Skeletal muscle satellite cell (primary cell): ENCODE data around the gene HLA-G. TPM values are rescaled to one million over a fixed set of nuclear protein-coding genes. Genes with fewer than 3 reads are reported as not detected.
"Not testable (repeated sequence)": the region's sequence is repeated elsewhere in the genome, so short reads cannot be mapped to it uniquely, and the experiment has no call there.

Experiments
- H3K27me3 ChIP-seq: 2 replicates; pipeline ENCODE4 v1.7.0; 2013; ENCODE audit warnings: low read length; ENCODE audit not compliant: control insufficient read depth, insufficient read depth
- H3K36me3 ChIP-seq: 2 replicates; pipeline ENCODE4 v1.7.0; 2013; ENCODE audit warnings: mild to moderate bottlenecking, control low read depth, low read length; ENCODE audit not compliant: insufficient read depth
- H3K4me1 ChIP-seq: 2 replicates; pipeline ENCODE4 v1.7.0; 2013; ENCODE audit warnings: low read length; ENCODE audit not compliant: control insufficient read depth, insufficient read depth
- H3K4me2 ChIP-seq: 2 replicates; pipeline ENCODE4 v1.7.0; 2013; ENCODE audit warnings: mild to moderate bottlenecking, low read length
- H3K4me3 ChIP-seq: 2 replicates; pipeline ENCODE4 v1.7.0; 2013; ENCODE audit warnings: low read length
- H3K9ac ChIP-seq: 2 replicates; pipeline ENCODE4 v1.7.0; 2013; ENCODE audit warnings: mild to moderate bottlenecking, low read depth, low read length, moderate library complexity
- H3K9me3 ChIP-seq: replicated peaks from 2 replicates; pipeline ENCODE4 v1.7.0; 2013; ENCODE audit warnings: mild to moderate bottlenecking, control low read depth, low read length
- total RNA-seq: library from RNA; depleted of rRNA; stranded (reverse); fragments of >200 nt; gene quantifications from 2 replicates; pipeline ENCODE4 v1.2.3, GENCODE V29; 2012; rRNA removed

HLA-G gene
- total RNA-seq, result 0.25 and 0.87 TPM in 2 replicates

DNA sequence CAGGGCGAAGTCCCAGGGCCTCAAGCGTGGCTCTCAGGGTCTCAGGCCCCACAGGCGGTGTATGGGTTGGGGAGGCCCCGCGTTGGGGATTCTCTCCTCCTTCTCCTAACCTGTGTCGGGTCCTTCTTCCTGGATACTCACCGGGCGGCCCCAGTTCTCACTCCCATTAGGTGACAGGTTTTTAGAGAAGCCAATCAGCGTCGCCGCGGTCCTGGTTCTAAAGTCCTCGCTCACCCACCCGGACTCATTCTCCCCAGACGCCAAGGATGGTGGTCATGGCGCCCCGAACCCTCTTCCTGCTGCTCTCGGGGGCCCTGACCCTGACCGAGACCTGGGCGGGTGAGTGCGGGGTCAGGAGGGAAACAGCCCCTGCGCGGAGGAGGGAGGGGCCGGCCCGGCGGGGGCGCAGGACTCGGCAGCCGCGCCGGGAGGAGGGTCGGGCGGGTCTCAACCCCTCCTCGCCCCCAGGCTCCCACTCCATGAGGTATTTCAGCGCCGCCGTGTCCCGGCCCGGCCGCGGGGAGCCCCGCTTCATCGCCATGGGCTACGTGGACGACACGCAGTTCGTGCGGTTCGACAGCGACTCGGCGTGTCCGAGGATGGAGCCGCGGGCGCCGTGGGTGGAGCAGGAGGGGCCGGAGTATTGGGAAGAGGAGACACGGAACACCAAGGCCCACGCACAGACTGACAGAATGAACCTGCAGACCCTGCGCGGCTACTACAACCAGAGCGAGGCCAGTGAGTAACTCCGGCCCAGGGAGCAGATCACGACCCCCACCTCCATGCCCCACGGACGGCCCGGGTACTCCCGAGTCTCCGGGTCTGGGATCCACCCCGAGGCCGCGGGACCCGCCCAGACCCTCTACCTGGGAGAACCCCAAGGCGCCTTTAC, at the start of gene HLA-G:
Gene HLA-G (plus strand): TSS at position 247 of the 892 bp plus-strand sequence. CDS start 20 bp downstream, at position 267.
- H3K4me3 ChIP-seq, result no peak within 1 kb of the TSS

GRCh38 chr6:29780019-29780698, 47.5 kb upstream of the HLA-G start:
- H3K9me3 ChIP-seq, H3K9ac ChIP-seq, H3K4me2 ChIP-seq, H3K36me3 ChIP-seq, H3K27me3 ChIP-seq, H3K4me3 ChIP-seq, H3K4me1 ChIP-seq: not testable (repeated sequence)

More for the DNA sequence above, at the start of gene HLA-G:
- no peaks in the 10 kb centered on the region for H3K4me1 ChIP-seq
- H3K4me2 ChIP-seq, result no peak within 1 kb of the TSS
- no peaks in the 10 kb centered on the region for H3K9me3 ChIP-seq
- no peak within 1 kb of the TSS for H3K9ac ChIP-seq
- H3K36me3 ChIP-seq, result no peaks in the 10 kb centered on the region
- H3K27me3 ChIP-seq, result peaks cover 53% of the 10 kb centered on the region

- Histone ChIP-seq H3K4me3 (no peak overlapping the region), H3K4me2 (no peak overlapping the region), H3K4me1 (peaks cover 6% of the 10 kb centered on the region), H3K9me3 (no peaks in the 10 kb centered on the region), H3K36me3 (no peaks in the 10 kb centered on the region), H3K27me3 (peaks cover 44% of the 10 kb centered on the region), H3K9ac (no peak overlapping the region)
Measured at GRCh38 chr6:29789176-29789575, 38.4 kb upstream of the HLA-G start.

DNA sequence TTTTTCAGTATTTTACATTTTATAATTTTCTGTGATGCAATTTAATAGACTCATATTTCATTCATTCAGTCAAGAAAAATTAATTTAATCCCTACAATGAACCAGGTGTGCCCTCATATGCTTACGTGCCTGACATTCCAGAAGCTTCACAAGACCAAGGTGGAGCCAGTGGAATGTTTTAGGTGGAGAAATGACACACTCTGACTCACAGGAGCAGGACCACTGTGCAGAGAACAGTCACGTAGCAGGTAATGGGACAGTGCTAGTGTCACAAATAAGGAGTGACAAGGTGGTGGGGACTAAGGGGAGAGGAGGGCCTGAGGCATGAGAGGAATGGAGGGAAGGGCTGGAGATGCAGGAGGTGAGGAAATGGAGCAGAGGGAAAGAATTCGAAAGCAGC, 37.0 kb upstream of the HLA-G start:
- peaks cover 52% of the 10 kb centered on the region for H3K27me3 ChIP-seq
- H3K4me1 ChIP-seq, result peaks cover 6% of the 10 kb centered on the region
- no peaks in the 10 kb centered on the region for H3K9me3 ChIP-seq
- H3K4me2 ChIP-seq, result no peak overlapping the region
- H3K36me3 ChIP-seq, result no peaks in the 10 kb centered on the region
- H3K4me3 ChIP-seq, result no peak overlapping the region
- H3K9ac ChIP-seq, result no peak overlapping the region

DNA sequence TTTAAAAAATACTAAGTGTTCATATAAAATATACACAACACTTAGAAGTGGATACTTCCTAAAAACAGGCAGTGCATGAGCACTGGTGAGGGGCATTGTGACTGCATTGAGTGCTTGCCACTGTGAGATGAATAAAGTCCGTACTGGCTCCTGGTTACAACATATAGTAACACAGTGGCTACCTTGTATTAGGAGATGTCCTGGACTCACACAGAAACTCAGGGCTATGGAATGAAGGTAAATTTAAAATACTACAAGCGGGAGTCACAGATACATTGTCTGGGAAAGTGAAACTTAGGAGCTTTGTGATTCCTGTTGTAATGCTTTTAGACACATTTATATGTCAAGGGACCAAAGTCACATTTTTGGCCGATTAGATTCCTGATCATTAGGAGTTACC, 36.5 kb upstream of the HLA-G start:
- no peak overlapping the region for H3K9ac ChIP-seq
- H3K27me3 ChIP-seq, result peaks cover 56% of the 10 kb centered on the region
- H3K4me3 ChIP-seq, result no peak overlapping the region

GRCh38 chr6:29791786-29792122, 35.9 kb upstream of the HLA-G start:
- H3K9me3 ChIP-seq, result no peaks in the 10 kb centered on the region
- peak overlapping the region; percentile 88 for H3K4me2 ChIP-seq
- no peak overlapping the region for H3K9ac ChIP-seq
- no peaks in the 10 kb centered on the region for H3K36me3 ChIP-seq
- peaks cover 6% of the 10 kb centered on the region for H3K4me1 ChIP-seq
- peaks cover 56% of the 10 kb centered on the region for H3K27me3 ChIP-seq
- H3K4me3 ChIP-seq, result no peak overlapping the region

More for the DNA sequence above, 36.5 kb upstream of the HLA-G start:
- H3K4me1 ChIP-seq, result peaks cover 6% of the 10 kb centered on the region
- H3K9me3 ChIP-seq, result no peaks in the 10 kb centered on the region
- H3K4me2 ChIP-seq, result no peak overlapping the region
- no peaks in the 10 kb centered on the region for H3K36me3 ChIP-seq

DNA sequence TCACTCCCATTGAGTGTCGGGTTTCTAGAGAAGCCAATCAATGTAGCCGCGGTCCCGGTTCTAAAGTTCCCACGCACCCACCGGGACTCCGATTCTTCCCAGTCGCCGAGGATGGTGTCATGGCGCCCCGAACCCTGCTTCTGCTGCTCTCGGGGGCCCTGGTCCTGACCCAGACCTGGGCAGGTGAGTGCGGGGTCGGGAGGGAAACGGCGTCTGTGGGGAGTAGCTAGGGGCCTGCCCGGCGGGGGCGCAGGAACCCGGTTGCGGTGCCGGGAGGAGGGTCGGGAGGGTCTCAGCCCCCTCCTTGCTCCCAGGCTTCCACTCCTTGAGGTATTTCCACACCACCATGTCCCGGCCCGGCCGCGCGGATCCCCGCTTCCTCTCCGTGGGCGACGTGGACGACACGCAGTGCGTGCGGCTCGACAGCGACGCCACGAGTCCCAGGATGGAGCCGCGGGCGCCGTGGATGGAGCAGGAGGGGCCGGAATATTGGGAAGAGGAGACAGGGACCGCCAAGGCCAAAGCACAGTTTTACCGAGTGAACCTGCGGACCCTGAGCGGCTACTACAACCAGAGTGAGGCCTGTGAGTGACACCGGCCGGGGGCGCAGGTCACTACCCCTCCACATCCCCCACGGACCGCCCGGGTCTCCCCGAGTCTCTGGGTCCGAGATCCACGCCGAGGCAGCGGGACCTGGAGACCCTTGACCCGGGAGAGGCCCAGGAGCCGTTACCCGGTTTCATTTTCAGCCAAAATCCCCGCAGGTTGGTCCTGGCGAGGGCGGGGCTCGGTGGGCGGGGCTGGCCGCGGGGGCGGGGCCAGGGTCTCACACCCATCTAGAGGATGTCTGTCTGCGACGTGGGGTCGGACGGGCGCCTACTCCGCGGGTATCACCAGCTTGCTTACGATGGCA, 35.2 kb upstream of the HLA-G start:
- peaks cover 9% of the 10 kb centered on the region for H3K4me1 ChIP-seq
- H3K9ac ChIP-seq, result peak overlapping the region; percentile 47
- H3K9me3 ChIP-seq, result no peaks in the 10 kb centered on the region
- no peaks in the 10 kb centered on the region for H3K36me3 ChIP-seq
- peaks cover 56% of the 10 kb centered on the region for H3K27me3 ChIP-seq
- H3K4me3 ChIP-seq, result peak overlapping the region; percentile 68
- peak overlapping the region; percentile 88 for H3K4me2 ChIP-seq

DNA sequence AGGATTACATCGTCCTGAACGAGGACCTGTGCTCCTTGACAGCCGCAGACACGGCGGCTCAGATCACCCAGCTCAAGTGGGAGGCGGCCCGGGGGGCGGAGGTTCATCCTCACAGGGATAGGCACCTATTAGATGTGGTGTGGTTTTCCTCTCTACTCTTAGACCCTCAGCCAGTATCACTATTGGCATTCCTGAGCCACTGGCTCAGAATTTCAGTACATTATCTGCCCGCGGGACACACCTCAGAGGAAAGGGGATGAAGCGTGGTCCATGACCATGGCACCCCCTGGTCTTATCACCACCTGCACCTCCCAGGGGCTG, 34.6 kb upstream of the HLA-G start:
- Histone ChIP-seq H3K4me3 (peak overlapping the region; percentile 68), H3K4me2 (peak overlapping the region; percentile 88), H3K9me3 (no peaks in the 10 kb centered on the region), H3K27me3 (peaks cover 54% of the 10 kb centered on the region), H3K9ac (no peak overlapping the region), H3K36me3 (no peaks in the 10 kb centered on the region), H3K4me1 (peaks cover 10% of the 10 kb centered on the region)

DNA sequence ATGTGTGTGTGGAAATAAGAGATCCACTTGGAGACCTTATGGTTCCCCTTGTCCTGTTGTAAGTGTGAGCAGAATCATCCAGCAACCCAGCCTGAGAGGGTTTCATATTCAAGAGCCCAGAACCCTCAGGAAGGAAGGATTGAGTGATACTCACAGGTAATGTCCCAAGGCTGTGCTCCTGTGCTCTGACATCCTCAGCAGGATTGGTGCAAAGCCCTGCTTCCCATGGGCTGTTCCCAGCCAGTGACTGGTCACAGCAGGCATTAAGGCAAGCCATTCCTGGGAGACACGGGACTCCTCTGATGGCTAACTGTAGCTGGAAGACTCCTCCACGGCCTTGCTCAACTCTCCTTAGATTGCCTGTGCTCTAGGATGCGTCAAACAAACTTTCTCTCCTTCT, 33.8 kb upstream of the HLA-G start:
- H3K27me3 ChIP-seq, result peaks cover 51% of the 10 kb centered on the region
- H3K36me3 ChIP-seq, result no peaks in the 10 kb centered on the region
- H3K4me2 ChIP-seq, result no peak overlapping the region
- peaks cover 10% of the 10 kb centered on the region for H3K4me1 ChIP-seq
- no peak overlapping the region for H3K9ac ChIP-seq
- no peak overlapping the region for H3K4me3 ChIP-seq
- H3K9me3 ChIP-seq, result no peaks in the 10 kb centered on the region

- no peak overlapping the region for H3K4me3 ChIP-seq
- no peaks in the 10 kb centered on the region for H3K36me3 ChIP-seq
- peaks cover 39% of the 10 kb centered on the region for H3K27me3 ChIP-seq
- H3K4me2 ChIP-seq, result no peak overlapping the region
- H3K4me1 ChIP-seq, result peaks cover 10% of the 10 kb centered on the region
- no peak overlapping the region for H3K9ac ChIP-seq
- H3K9me3 ChIP-seq, result no peaks in the 10 kb centered on the region
Measured at GRCh38 chr6:29796026-29796425, 31.6 kb upstream of the HLA-G start.

- Histone ChIP-seq H3K4me2 (no peak overlapping the region), H3K4me1 (peaks cover 8% of the 10 kb centered on the region), H3K36me3 (no peaks in the 10 kb centered on the region), H3K9ac (no peak overlapping the region), H3K27me3 (peaks cover 28% of the 10 kb centered on the region), H3K9me3 (no peaks in the 10 kb centered on the region), H3K4me3 (no peak overlapping the region)
Measured at GRCh38 chr6:29797135-29797534, 30.5 kb upstream of the HLA-G start.
